Right lobe of liver (tissue), 6 donors: Measurements from ENCODE around the gene FHIT. TPM values are rescaled to one million over a fixed set of nuclear protein-coding genes. Genes with fewer than 3 reads are reported as not detected.

ENCODE experiments used
- ATAC-seq, 4 donors: fragments of 200-7000 bp; cut with Tn5 transposase; one replicate each; pipeline ENCODE4 v1.9.1; 2020; ENCODE audit warnings: mild to moderate bottlenecking in 4 of 4, moderate library complexity in 4 of 4
- DNase-seq, 3 donors: peaks; one replicate each; pipeline ENCODE4 v3.0.0-alpha.2; 2020
- H3K27ac ChIP-seq, 3 donors: fragments of 200-600 bp; one replicate each; pipeline ENCODE4 v1.8.0; 2022
- H3K27me3 ChIP-seq, 2 donors: fragments of 200-600 bp; one replicate each; pipeline ENCODE4 v1.8.0; 2022
- H3K36me3 ChIP-seq, 4 donors: fragments of 200-600 bp; sonication (generic) in 1 of 4; one replicate each; pipeline versions ENCODE4 v1.5.1 to v1.8.0; 2017 to 2022; ENCODE audit warnings: control low read depth in 1 of 4
- H3K4me1 ChIP-seq, 4 donors: fragments of 200-600 bp; sonication (generic) in 1 of 4; one replicate each; pipeline versions ENCODE4 v1.5.1 to v1.8.0; 2017 to 2022; ENCODE audit warnings: control low read depth in 1 of 4
- H3K4me3 ChIP-seq, 3 donors: fragments of 200-600 bp; one replicate each; pipeline ENCODE4 v1.8.0; 2022
- H3K9me3 ChIP-seq, 4 donors: fragments of 200-600 bp; sonication (generic) in 1 of 4; one replicate each; pipeline versions ENCODE4 v1.5.1 to v1.8.0; 2017 to 2022; ENCODE audit warnings: control low read depth in 1 of 4
- CTCF ChIP-seq, 4 donors: fragments of 200-600 bp in 3 of 4; fragments of 450-650 bp in 1 of 4; IDR thresholded peaks; one replicate each; pipeline versions ENCODE4 v1.5.1 to v1.8.0; 2016 to 2022; ENCODE audit warnings: antibody characterized with exemption in 4 of 4, mild to moderate bottlenecking in 2 of 4
- POLR2A ChIP-seq: fragments of 450-650 bp; IDR thresholded peaks from one replicate; pipeline ENCODE4 v1.6.1; 2017; ENCODE audit warnings: antibody characterized with exemption, mild to moderate bottlenecking
- WGBS: methylation state at CpG from one replicate; pipeline ENCODE4 v1.1.6; 2018; ENCODE audit warnings: low coverage, low lambda C conversion rate; ENCODE audit not compliant: insufficient coverage; ENCODE audit errors: missing lambda C conversion rate; 5-methylcytosine and 5-hydroxymethylcytosine counted together
- intact Hi-C, 2 donors: fragments of 100-400 bp; cut with DNase I; formaldehyde crosslinking; loops; one replicate each; pipeline versions ENCODE4 v1.11.2 to v1.14.1; 2022
- total RNA-seq, 6 experiments: library from RNA; depleted of rRNA in 2 of 6; stranded (reverse); fragments of >200 nt in 2 of 6; fragmentation: NEBNext Ultra II Directional in 3 of 6; extraction: Animal tissue kit (Norgen Biotek cat#: 25700) in 3 of 6; gene quantifications; one replicate each; pipeline versions ENCODE4 v1.1.0 to v1.2.4, GENCODE V29; 2016 to 2023
- donor health status: DM: no; HTN: yes; CAD: no.
- donor health status: DM: no; HTN: no; CAD: no.
- donor health status: DM: no; HTN: no; CAD: no.
- donor health status: DM: no; HTN: yes; CAD: no.
- donor health status: DM: no; HTN: yes; CAD: no.

The FHIT gene
- total RNA-seq, 6 experiments from 2014 or later = 6.6 to 11.2 (median 8.0) TPM

DNA sequence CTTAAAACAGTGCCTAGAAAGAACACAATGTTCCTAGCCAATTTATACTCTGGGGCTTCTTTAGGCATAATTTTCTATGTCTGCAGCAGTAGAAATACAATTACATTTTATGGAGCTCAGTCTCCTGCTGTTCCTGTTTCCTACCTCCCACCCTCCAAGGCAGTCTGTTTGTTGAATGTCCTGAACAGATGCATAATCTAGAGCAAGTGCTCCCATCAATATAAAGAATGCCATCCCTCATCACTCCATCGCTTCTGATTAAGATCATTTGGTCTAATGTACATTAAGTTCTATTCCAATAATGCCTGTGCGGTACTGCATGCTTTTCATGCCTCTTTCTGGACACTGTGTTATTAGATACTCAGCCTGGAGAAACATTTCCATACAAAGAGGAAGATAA, 1331.7 kb downstream of the FHIT start:
- Histone ChIP-seq H3K27ac (no peak overlapping the region), H3K36me3 (no peaks in the 10 kb centered on the region), H3K4me3 (no peak overlapping the region), H3K9me3 (no peaks in the 10 kb centered on the region), H3K27me3 (no peaks in the 10 kb centered on the region), H3K4me1 (no peaks in the 10 kb centered on the region)
- 94% methylated on average over 2 of the region's 2 CpGs for WGBS
- intact Hi-C loops = no loop called here
- ATAC-seq (no peak), DNase-seq (no peak)
- TF ChIP-seq POLR2A (no peak), CTCF (IDR thresholded peaks at IDR 0.05) (no peak)

- H3K9me3 ChIP-seq = no peaks in the 10 kb centered on the region
- no peak overlapping the region for H3K27ac ChIP-seq
- no peak overlapping the region for H3K4me3 ChIP-seq
- H3K4me1 ChIP-seq = no peaks in the 10 kb centered on the region
- ATAC-seq (no peak), DNase-seq (no peak)
- TF ChIP-seq CTCF (IDR thresholded peaks at IDR 0.05) (no peak), POLR2A (no peak)
- no peaks in the 10 kb centered on the region for H3K27me3 ChIP-seq
- intact Hi-C loops = no loop called here
- 79% methylated on average over 6 of the region's 6 CpGs for WGBS
- no peaks in the 10 kb centered on the region for H3K36me3 ChIP-seq
Measured at GRCh38 chr3:59914251-59914650, 1337.0 kb downstream of the FHIT start.

DNA sequence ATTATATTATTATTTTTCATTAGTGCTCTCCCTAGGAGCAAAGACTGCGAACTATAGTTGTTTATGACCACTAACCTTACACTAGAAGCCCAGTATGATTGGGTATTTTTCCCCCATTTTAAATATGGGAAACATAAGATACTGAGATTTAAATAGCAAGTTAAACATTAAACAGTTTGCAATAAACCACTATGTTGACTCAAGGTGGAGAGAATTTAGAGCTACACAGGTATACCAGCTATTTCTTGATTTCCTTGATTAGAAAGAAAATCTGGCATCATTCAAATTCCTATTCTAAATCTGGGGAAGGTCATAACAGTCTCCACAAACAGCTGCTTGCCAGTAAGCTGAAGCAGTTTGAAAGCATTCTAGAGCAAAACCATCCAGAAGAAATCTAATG, 1337.6 kb downstream of the FHIT start:
- ATAC-seq (no peak), DNase-seq (no peak)
- H3K4me1 ChIP-seq = no peaks in the 10 kb centered on the region
- H3K9me3 ChIP-seq = no peaks in the 10 kb centered on the region
- H3K27me3 ChIP-seq = no peaks in the 10 kb centered on the region
- H3K4me3 ChIP-seq = no peak overlapping the region
- H3K36me3 ChIP-seq = no peaks in the 10 kb centered on the region
- no peak for TF ChIP-seq CTCF (IDR thresholded peaks at IDR 0.05)
- TF ChIP-seq POLR2A = no peak
- intact Hi-C loops = no loop called here
- no peak overlapping the region for H3K27ac ChIP-seq
- 95% methylated on average over 1 of the region's 1 CpG for WGBS

- TF ChIP-seq POLR2A = no peak
- TF ChIP-seq CTCF (IDR thresholded peaks at IDR 0.05) = no peak
- Histone ChIP-seq H3K9me3 (no peaks in the 10 kb centered on the region), H3K27me3 (no peaks in the 10 kb centered on the region), H3K4me1 (no peaks in the 10 kb centered on the region), H3K36me3 (no peaks in the 10 kb centered on the region), H3K4me3 (no peak overlapping the region), H3K27ac (no peak overlapping the region)
- 88% methylated on average over 2 of the region's 2 CpGs for WGBS
- ATAC-seq (no peak), DNase-seq (no peak)
- intact Hi-C loops = no loop called here
Measured at GRCh38 chr3:59908701-59909100, 1342.6 kb downstream of the FHIT start.

DNA sequence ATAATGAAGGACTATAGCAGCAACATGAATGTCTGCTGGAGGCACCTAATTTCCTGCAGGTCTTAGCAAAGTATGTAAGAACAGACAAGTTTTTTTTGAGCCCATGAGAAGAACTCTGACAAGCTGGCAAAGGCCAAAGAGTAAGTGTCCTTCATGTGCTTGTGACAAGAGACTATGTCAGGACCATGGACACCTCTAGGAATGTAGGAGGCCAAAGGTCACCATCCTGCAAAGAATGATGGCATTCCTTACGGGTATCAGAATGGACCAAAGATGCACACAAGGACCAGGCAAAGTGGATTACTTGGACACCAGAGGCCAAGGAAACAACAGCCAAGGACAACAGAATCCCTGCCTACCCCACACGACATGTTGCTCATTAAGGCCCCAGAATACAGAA, 1343.0 kb downstream of the FHIT start:
- no peak for TF ChIP-seq POLR2A
- no peak for TF ChIP-seq CTCF (IDR thresholded peaks at IDR 0.05)
- no peaks in the 10 kb centered on the region for H3K36me3 ChIP-seq
- no peaks in the 10 kb centered on the region for H3K27me3 ChIP-seq
- H3K27ac ChIP-seq = no peak overlapping the region
- 83% methylated on average over 2 of the region's 2 CpGs for WGBS
- DNase-seq = no peak
- ATAC-seq = no peak
- intact Hi-C loops = no loop called here
- H3K4me3 ChIP-seq = no peak overlapping the region
- no peaks in the 10 kb centered on the region for H3K9me3 ChIP-seq
- no peaks in the 10 kb centered on the region for H3K4me1 ChIP-seq
